Measurements from ENCODE around the gene MYOM1.
A peak's percentile ranks its signal among the peaks of the same experiment; 100 is the strongest.

MYOM1 gene

DNA sequence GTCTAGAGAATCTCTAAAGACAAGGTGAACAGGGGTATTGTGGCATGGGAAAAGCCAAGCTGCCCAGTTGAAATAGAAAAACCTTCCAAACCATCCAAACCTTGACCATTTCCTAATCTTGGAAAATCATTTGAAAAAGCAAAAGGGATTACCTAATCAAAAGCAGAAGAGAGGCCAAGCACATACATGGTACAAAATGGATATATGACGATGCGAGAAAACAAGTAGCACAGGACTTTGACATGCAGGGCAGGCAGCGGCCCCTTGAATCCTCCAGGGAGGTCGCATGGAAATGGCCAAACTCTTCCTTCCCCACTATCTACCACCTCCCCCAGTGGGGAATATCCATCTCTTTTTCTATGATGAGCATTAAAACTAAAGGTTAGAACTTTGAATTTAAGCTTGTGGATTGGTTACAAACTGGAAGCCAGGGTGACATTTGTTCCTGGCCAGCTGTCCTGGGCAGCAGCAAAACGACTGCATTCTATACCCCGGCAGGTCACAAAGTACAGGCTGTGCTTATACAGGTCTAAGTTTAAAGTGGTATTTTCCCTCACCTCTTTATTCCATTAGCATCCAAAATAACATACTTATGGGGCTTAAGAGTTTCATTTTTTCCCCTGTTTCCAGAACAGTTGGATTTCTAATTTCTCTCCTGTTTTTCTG is 24.7 kb downstream of the MYOM1 start:
- no peak for TF ChIP-seq ZNF274 (IDR thresholded peaks at IDR 0.05; ENCODE audit: low read depth, low read length)
- no peak overlapping the region for H3K4me3 ChIP-seq (ENCODE audit: low read length)

DNA sequence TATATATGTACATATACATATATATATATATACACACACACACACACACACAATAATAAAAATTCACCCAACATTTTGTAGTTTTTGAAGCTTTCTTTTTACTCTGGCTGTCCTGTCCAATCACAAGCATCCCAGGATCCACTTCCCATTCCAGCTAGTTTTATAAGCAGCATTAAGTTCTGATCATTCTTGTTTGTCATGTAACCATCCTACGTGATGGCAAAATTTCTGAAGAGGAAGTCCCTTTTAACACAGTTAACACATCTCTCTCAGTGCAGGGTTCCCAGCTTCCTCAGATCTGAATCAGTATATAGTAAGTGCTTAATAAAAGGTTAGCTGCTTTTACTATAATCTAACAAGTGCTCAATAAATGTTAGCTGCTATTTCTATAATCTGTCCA is 26.4 kb downstream of the MYOM1 start:
- TF ChIP-seq ZNF274 (IDR thresholded peaks at IDR 0.05; ENCODE audit: low read depth, low read length): no peak
- H3K4me3 ChIP-seq (ENCODE audit: low read length): no peak overlapping the region

DNA sequence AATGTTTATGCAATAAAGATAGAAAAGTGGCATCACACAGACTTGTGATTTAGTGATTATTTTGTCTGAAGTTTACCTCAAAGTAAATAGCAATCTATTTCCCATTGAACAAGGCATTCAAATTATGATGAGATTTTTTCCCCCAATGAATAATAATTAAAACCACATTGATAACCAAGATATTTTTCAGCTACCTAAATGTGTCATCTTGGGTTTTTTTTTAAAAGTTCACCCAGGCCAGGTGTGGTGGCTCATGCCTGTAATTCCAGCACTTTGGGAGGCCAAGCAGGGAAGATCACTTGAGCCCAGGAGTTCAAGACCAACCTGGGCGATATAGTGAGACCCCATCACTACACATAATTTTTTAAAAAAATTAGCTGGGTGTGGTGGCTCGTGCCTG is 27.0 kb downstream of the MYOM1 start:
- no peak for TF ChIP-seq ZNF274 (IDR thresholded peaks at IDR 0.05; ENCODE audit: low read depth, low read length)
- no peak overlapping the region for H3K4me3 ChIP-seq (ENCODE audit: low read length)

DNA sequence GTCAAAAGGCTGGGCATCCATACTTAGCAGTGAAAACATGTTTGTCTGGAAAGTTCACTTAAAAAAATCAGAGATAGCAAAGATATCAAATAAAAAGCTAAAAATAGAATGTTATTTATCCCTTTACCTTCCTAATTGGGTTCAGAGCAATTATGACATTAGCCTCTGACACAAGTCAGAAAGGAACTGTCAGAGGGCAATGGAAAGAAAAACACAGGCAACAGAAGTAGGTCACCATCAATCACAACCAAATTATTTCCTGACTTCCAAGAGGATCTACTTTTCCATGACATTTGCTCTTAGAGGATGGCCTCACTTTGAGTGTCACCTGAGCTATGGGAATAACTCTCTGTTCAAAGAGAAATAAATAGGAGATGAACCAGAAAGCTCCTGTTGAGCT is 27.5 kb downstream of the MYOM1 start:
- no peak overlapping the region for H3K4me3 ChIP-seq (ENCODE audit: low read length)
- no peak for TF ChIP-seq ZNF274 (IDR thresholded peaks at IDR 0.05; ENCODE audit: low read depth, low read length)

DNA sequence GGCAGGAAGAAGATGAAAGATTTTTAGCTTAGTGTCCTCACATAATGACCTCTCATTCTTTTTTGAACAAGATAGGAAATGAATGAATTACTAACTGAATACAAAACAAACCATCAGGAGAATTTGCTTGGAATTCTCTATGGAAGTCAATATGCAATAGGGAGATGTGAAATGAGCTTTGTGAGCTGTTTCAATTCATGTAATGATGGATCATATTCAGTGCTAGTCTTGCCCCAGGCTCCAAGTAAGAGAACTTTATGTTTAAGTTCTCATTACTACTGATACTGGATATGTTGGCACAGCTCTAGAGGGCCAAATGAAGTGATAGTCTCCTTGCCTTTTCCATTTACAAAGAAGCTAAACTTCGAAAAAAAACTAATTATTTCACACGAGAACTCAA is 29.2 kb downstream of the MYOM1 start:
- TF ChIP-seq ZNF274 (IDR thresholded peaks at IDR 0.05; ENCODE audit: low read depth, low read length): no peak
- no peak overlapping the region for H3K4me3 ChIP-seq (ENCODE audit: low read length)

DNA sequence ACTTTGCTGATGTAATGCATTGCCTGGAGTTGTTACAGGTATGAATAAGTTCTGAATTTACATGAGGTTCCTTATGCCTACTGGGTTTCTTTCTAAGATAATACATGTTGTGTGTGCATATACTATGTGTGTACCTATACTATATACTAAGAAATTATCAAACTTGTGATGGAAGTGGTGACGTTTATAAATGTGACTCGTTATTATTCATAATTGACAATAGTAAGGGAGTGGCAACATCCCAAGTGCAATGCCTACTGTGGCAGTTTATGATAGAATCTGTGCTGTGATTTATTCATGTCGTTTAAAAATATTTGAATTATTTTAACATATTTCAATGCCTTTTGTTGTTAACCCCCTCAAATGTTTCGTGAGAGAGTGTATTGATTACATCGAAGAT is 29.9 kb downstream of the MYOM1 start:
- no peak for TF ChIP-seq ZNF274 (IDR thresholded peaks at IDR 0.05; ENCODE audit: low read depth, low read length)
- no peak overlapping the region for H3K4me3 ChIP-seq (ENCODE audit: low read length)

DNA sequence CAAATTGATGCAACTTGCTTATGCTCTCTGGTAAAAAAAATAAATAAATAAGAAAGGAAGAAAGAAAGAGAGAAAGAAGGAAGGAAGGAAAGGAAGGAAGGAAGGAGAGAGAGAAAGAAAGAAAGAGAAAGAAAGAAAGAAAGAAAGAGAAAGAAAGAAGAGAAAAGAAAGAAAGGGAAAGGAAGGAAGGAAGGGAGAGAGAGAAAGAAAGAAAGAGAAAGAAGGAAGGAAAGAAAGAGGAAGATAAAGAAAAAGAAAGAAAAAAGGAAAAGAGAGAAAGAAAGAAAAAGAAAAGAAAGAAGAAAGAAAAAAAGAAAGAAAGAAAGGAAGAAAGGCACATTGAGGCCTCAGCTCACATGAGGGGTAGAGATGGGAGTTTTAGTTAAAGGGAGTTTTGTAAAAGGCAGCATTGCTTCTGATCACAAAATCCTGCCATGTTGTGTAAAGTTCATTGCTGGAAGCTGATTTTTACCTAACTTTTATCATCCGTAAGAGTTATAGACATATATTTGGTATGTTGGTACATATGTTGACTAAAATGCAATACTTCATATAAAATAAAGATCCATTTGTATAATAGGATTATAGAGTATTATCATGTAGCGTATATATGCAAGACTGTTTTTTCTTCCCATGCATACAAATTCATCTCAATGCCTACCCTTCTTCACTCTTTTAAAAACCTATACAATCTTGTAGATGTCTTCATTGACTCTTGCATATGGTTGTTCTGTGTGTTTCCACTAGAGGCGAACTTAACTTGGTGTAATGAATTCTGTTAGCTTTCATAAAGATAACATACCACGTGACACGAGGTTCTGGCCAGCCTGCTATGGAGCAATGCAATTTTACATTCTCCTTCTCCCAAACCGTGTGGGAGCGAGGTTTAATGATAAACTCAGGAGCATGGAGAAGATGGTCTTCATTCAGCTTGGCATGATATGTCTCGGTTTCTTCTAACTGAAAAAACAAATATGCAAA is 32.8 kb downstream of the MYOM1 start:
- no peak overlapping the region for H3K4me3 ChIP-seq (ENCODE audit: low read length)
- TF ChIP-seq ZNF274 (IDR thresholded peaks at IDR 0.05; ENCODE audit: low read depth, low read length): no peak

DNA sequence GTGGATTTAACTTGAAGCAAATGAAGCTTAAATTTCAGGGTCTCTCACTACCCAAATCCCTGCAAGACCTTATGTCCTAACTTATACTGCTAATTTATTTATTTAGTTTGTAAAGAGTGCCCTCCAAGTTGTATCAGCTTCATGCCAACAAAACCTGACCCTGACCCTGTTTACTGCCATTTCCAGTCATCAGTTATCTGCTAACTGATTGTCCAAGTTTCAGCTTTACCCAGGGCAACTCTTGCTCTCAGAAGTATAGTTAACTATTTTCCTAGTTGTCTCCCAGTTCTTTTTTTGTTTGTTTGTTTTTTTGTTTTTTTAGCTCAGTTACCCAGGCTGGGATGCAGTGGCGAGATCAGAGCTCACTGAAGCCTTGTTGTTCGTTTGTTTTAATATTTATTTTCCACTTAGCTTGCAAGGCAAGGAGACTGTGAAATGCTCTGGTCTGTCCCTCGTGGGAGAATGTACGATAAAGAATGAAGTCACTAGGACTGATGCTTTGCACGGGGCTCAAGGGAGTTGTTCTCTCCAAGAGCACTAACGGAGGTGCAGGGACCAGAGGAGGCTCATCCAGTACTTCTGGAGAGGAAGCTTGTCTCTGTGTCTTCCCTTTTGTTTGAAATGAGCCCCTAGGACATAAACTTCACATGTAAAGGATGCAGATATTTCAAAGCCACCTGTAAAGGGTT is 35.3 kb downstream of the MYOM1 start:
- TF ChIP-seq ZNF274 (IDR thresholded peaks at IDR 0.05; ENCODE audit: low read depth, low read length): no peak
- H3K4me3 ChIP-seq (ENCODE audit: low read length): no peak overlapping the region

DNA sequence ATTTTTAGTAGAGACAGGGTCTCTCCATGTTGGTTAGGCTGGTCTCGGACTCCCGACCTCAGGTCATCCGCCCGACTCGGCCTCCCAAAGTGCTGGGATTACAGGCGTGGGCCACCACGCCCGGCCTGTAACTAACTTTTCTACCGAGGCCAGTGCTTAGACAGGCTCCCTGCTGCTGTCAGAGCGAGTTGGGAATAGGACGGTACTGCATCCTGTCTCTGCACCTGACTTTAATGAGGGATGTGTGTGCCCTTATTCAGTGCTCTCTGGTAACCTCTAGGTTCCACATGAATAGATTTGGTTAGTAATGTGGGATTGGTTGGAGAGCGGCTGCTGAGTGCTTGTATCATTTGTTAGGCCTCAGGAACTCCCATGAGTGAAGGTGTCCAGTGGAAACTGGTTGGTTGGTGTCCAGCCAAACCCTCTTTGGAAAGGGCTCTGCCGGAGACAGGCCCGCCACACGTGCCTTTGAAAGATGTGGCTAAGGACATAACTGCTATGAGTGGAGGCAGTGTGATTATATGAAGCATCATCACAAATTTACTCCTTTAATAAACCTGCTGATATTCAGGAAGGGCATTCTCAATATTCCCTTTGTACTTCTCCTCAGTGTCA is 36.6 kb downstream of the MYOM1 start:
- no peak for TF ChIP-seq ZNF274 (IDR thresholded peaks at IDR 0.05; ENCODE audit: low read depth, low read length)
- H3K4me3 ChIP-seq (ENCODE audit: low read length): no peak overlapping the region

DNA sequence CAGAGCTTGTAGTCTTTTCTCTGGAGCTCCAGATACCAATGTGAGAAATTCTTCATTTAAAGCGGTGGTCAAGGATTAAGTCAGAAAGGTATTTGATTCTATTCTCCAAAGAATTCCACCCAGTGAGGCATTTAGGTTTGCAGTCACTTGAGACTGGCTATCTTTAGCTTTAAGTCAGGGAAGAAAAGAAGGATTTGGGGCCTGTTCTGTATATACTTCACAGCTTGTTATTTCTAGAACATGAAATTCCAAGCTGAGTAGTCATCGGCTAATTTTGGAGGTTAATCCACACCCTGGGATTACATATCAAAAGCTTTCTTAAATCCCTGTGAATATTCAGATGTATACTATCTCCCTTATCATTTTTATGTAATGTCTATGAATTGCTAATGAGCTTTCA is 39.4 kb downstream of the MYOM1 start:
- no peak overlapping the region for H3K4me3 ChIP-seq (ENCODE audit: low read length)
- no peak for TF ChIP-seq ZNF274 (IDR thresholded peaks at IDR 0.05; ENCODE audit: low read depth, low read length)

DNA sequence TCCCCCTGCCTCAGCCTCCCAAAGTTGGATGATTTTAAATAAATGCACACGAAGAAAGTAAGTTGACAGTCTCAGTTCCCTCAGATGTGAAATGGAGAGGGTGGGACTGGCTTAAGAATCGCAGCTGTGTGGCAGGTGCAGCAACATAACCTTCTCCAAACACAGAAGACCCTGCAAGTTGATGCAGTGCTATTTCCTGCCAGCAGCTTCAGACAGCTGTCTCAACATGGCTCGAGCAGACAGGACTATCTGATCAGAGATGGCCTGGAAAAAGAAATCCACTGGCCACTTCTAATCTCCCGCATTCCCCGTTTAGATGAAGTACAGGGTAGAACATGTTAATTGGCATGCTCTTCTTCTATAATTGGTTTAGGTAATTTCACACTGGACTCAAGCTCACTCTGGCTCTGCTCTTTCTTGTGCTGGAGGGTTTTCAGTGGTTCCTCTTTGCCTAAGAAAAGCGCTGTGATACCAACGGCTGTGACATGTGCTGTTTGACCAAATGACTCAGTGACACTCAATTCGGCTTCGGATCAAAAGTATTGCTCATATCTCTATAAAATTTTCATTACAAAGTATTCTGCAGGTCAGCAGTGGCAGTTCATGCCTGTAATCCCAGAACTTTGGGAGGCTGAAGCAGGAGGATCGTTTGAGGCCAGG is 40.2 kb downstream of the MYOM1 start:
- TF ChIP-seq ZNF274 (IDR thresholded peaks at IDR 0.05; ENCODE audit: low read depth, low read length): no peak
- H3K4me3 ChIP-seq (ENCODE audit: low read length): no peak overlapping the region; the same call in 1 of the 2 replicates

DNA sequence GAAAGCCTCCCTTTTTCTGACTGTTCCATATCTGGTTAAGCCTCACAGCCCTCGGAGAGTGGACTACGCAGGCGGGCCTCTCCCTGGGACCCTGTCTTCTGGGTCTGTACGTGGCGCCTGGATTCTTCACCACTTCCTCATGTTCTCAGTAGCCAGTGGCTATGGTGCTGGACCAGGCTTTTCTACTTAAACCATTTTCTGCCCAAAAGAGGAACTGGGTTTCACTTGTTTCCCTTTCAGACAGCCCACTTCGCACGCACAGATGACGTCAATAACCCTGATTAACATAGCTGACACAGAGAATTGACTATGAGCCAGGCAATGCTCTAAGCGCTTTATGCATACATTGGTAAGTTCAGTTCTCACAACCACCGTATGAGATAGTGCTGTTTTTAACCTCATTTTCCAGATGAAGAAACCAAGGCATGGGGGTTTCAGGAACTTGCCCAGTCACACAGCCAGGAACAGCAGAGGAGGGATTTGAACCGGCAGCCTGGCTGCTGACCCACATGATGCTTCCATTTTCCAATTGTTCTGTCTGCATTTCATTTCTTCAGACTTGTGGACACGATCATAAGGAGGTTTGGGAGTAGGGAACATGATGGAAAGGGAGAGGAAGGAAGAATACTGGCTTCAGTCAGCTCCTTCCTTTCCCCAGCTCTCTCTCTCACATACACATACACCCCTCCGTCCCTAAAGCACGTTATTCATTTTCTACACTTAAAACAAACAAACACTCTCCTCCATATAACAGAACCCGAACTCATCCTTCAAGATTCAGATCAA is 41.7 kb downstream of the MYOM1 start:
- TF ChIP-seq ZNF274 (IDR thresholded peaks at IDR 0.05; ENCODE audit: low read depth, low read length): no peak
- H3K4me3 ChIP-seq (ENCODE audit: low read length): peak overlapping the region; percentile 10; the same call in 1 of the 2 replicates

Data from GM08714 (cell line).